Posterior cingulate gyrus (tissue), 11 donors: Measurements from ENCODE around the gene SLC6A1.
"Not testable (repeated sequence)": the region's sequence is repeated elsewhere in the genome, so short reads cannot be mapped to it uniquely, and the experiment has no call there.

Experiments used
- DNase-seq, 10 donors: peaks; one replicate each; pipeline versions ENCODE4 v3.0.0 to v3.0.0-alpha.2; 2020 to 2021; ENCODE audit warnings: mixed read lengths in 3 of 10
- intact Hi-C: fragments of 100-400 bp; cut with DNase I; formaldehyde crosslinking; loops from one replicate; pipeline ENCODE4 v1.15.1; 2023

The SLC6A1 gene

DNA sequence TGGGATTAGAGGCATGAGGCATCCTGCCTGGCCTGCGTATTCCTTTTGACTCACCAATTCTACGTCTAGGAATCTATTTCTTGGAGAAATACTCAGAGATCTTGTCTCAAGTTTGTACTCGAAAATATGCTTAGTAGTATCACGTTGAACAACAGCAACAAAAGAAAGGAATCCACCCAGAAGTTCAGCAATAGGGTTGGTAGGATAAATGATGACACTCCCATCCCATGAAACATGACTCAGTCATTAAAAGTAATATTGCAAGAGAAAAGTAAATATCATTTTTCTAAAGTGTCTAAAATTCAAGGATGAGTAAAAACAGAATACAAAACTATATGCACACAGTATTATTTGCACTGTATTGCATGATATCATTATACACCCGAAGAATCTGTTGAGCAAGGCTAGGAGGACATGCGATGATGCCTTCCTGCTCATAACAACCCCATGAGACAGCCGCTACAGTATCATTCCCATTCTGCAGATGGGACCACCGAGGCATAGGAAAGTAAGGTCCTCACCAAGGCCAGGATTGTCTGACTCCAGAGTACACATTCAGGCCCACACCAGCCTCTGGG lies 61.5 kb downstream of the SLC6A1 start:
- intact Hi-C loops = no loop called here
- DNase-seq = no peak

DNA sequence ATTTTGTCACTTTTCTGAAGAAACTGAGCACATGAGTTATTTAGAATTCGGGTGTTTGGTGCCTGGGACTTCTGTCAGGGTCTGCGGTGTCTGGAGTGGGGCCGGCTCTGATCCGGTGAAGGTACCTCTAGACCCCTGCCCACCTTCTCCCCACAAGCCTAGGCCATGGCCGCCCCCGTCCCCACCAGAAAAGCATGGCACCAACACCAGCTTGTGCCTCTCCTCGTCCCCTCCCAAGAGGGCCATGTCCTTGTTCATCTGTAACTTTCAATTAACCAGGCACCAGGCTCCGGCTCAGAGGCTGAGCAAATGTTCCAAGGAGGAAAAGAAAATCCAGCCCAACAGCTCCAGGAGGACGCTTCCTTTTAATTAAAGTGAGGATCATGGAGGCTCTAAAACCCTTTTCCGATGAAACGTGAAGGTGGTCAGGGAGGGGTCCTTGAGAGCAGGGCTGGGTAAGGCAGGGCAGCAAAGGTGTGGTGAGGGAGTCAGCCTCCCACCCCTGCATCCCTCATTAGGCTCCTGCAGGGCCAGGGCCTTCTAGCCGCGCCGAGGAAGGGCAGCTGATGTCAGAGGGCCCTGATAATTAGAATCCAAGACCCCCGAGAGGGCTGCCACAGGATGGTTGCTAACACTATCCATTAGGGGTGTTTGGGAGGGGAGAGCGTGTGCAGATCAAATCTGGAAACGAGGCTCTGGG lies 62.3 kb downstream of the SLC6A1 start:
- no peak for DNase-seq
- intact Hi-C loops = loop anchor here (5.0 kb wide), 1 partner anchor 33 kb away; no protein-coding TSS in a partner anchor

DNA sequence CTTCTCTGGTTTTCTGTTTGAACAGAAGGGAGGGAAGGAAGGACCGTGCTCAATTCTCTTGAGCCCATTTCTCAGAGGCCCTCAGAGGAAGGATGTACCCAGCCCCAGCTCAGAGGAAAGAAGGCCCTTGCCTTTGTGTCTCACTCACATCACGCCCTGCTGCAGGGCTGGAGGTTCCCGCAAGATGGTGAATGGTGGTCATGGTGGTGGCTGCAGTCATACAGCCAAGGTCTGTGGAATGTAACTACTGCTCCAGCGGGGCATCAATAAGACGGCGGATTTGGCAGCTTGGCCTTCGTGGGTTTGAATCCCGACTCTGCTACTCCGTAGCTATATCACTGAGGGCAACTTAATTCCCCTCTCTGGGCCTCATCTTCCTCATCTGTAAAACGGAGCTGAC lies 62.9 kb downstream of the SLC6A1 start:
- intact Hi-C loops = loop anchor here (5.0 kb wide), 1 partner anchor 33 kb away; no protein-coding TSS in a partner anchor
- DNase-seq = no peak

DNA sequence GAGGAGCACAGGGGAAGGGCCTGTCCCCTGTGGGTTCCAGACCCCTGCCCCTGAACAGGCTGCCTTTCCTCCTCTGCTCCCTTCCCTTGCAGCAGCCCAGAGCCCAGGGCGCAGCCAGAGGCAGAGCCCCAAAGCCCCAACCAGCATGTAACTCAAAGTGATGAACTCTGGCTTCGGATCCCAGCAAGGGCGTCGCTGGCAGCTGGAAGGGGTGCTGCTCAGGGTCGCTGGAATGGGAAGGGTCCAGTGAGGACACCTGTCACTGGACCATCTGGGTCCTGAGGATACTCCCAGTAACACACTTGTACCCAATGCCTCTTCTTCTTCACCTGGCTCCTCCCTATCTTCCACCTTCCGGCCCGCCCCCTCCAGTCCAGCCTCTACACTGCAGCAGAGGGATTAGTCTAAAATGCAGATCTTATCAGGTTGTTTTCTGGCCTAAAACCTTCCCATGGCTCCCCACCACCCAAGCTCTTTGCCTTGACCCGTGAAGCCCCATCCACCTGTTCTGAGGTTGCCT lies 64.0 kb downstream of the SLC6A1 start:
- intact Hi-C loops = loop anchor here (5.0 kb wide), 1 partner anchor 34 kb away; no protein-coding TSS in a partner anchor
- peak in 1 of 10 donors; percentile 56 for DNase-seq

DNA sequence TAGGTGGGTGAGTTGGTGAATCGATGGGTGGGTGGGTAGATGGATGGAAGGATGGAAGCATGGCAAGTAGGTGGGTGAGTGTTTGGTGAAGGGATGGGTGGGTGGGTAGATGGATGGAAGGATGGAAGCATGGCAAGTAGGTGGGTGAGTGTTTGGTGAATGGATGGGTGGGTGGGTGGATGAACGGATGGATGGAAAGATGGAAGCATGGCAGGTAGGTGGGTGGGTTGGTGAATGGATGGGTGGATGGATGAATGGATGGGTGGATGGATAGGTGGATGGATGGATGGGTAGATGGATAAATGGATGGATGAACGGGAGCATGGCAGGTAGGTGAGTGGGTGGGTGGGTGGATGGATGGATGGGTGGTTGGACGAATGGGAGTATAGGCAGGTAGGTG lies 65.1 kb downstream of the SLC6A1 start:
- DNase-seq = no peak
- intact Hi-C loops = loop anchor here (5.0 kb wide), 1 partner anchor 35 kb away; no protein-coding TSS in a partner anchor

DNA sequence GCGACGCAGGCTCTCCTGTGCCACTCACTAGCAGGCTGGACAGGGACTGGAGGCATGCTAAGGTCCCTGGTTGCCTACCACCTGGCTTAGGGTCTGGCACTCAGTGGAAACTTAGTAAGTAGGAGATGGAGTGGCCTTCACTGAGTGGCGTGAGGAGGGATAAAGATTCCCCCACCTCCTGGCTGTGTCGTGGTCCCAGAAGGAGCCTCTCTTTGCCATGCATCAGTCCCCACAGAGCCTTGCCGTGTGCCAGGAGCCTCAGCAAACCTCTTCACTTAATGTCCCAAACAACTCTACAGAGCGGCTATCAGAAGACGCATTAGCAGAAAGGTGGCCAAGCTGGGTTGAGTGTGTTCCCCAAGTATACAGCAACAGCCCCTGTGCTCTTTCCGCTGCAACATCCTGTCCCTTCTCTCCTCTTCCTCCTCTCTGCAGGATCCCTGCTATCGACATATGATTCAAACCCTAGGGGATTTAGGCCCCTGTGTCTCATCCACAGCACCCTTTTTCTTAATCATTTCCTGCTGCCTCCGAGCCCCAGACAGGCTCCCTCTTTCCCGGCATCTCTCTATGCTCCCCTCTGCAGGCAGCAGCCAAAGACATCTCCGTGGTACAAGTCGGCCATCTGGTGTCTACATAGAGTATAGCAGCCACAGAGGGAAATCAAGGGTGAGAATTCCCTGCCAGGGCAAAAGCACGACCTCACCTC lies 66.7 kb downstream of the SLC6A1 start:
- peak; percentile 49 to 94 (median 72) for DNase-seq

DNA sequence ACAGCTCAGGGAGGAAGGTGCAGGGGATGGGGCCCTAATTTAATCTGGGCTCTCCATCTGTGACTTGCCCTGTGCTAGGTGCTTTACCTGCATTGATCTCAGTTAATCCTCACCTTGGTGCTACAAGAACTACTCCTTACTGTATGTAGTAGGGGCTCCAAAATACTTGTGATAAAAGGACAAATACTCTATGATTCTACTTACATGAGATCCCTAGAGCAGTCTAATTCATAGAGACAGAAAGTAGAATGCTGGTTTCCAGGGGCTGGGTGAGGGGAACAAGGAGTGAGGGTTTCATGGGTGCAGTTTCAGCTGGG lies 67.2 kb downstream of the SLC6A1 start:
- intact Hi-C loops = loop anchor here (1.0 to 5.0 kb wide), 4 partner anchors 37 to 301 kb away; no protein-coding TSS in a partner anchor
- DNase-seq = no peak

More for the DNA sequence above, 66.7 kb downstream of the SLC6A1 start:
- intact Hi-C loops = loop anchor here (1.0 to 5.0 kb wide), 3 partner anchors 37 to 301 kb away; no protein-coding TSS in a partner anchor

DNA sequence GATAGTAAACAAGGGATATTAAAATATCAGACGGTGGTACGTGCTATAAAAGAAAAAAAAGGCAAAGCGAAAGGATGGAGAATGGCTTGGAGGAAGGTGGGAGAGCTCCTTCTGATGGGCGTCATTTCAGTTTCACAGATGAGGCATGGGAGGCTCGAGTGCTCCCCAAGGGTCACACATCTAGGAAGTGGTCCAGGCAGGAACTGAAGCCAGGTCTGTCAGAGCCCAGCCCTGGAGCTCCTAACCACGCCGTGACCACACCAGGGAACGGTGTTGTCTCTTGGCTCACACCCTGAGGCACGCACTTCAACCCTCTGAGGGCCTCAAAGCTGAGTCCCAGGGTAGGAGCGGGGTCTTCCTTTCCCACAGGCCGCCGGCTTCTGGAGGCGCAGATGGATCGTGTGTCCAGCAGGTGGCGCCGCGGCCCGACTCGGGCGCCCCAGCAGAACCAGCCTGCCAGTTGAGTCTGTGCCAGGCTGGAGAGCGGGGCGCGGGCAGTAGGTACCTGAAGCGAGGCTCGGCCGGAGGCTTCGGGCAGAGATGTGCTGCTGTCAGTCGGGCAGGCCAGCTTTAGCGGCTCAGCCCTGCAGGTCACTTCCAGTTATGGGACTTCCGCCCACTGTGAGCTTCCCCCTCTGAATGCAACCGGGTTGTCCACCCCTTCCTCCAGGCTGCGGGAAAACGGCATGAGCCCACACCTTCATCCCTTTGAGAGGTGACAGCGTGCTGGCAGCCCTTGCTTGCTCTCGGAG lies 68.1 kb downstream of the SLC6A1 start:
- intact Hi-C loops = loop anchor here (2.0 kb wide), 1 partner anchor 274 kb away; no protein-coding TSS in a partner anchor
- peak; percentile 59 to 96 (median 78) for DNase-seq

DNA sequence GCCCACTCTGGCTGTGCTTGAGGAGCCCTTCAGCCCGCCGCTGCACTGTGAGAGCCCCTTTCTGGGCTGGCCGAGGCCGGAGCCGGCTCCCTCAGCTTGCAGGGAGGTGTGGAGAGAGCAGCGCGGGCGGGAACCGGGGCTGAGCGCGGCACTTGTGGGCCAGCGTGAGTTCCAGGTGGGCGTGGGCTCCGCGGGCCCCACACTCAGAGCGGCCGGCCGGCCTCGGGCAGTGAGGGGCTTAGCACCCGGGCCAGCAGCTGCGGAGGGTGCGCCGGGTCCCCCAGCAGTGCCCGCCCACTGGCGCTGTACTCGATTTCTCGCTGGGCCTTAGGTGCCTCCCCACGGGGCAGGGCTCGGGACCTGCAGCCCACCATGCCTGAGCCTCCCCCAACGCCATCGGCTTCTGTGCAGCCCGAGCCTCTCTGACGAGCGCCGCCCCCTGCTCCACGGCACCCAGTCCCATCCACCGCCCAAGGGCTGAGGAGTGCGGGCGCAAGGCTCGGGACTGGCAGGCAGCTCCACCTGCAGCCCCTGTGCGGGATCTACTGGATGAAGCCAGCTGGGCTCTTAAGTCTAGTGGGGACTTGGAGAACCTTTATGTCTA lies 68.8 kb downstream of the SLC6A1 start:
- DNase-seq = peak in 1 of 10 donors; percentile 69
- intact Hi-C loops = loop anchor here (2.0 kb wide), 1 partner anchor 273 kb away; no protein-coding TSS in a partner anchor

DNA sequence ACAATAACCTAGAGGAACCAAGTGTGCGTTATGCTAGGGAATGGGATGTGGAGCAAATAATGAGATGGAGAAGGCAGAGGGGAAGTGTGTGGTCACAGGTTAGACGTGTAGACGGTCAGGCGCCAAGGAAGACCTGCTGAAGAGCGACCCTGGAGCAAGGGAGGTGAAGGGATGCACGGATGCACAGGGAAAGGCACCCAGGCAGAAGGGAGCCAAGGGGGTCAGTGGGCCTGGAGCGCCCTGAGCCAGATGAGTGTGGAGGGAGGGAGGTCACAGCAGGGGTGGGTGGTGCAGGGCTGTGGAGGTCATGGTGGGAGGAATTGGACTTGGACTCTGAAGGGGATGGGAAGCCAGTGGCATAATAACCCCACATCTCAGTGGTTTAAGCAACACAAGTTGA lies 70.2 kb downstream of the SLC6A1 start:
- no peak for DNase-seq
- intact Hi-C loops = no loop called here

DNA sequence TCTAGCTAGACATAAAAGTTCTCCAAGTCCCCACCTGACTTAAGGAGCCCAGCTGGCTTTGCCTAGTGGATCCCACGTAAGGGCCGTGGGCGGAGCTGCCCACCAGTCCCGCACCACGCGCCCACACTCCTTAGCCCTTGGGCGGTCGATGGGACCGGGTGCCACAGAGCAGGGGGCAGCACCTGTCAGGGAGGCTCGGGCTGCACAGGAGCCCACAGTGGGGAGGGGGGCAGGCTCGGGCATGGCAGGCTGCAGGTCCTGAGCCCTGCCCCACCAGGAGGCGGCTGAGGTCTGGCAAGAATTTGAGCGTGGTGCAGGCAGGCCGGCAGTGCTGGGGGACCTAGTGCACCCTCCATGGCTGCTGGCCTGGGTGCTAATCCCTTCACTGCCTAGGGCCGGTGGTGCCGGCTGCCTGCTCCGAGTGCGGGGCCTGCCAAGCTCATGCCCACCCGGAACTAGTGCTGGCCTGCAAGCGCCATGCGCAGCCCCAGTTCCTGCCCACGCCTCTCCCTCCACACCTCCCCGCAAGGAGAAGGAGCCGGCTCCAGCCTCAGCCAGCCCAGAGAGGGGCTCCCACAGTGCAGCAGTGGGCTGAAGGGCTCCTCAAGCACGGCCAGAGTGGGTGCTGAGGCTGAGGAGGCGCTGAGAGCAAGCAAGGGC lies 78.7 kb downstream of the SLC6A1 start:
- intact Hi-C loops = no loop called here
- DNase-seq = no peak

DNA sequence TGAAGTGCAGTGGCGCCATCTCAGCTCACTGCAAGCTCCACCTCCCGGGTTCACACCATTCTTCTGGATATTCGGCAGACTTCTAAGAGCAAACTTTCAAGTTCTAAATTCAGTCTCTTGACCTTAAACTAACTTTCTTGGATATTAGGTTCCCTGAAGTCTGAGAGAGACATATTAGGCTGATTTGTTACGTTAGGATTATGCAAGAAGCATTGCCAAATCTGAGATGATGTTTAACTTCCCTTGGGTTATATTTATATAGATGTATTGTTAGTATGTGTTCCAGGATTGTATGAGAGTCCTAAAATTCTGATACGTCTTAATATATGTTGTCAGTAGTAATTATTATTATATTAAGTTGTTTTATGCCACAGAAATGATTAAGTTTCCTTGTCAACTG lies 80.1 kb downstream of the SLC6A1 start:
- intact Hi-C loops = no loop called here
- no peak for DNase-seq

DNA sequence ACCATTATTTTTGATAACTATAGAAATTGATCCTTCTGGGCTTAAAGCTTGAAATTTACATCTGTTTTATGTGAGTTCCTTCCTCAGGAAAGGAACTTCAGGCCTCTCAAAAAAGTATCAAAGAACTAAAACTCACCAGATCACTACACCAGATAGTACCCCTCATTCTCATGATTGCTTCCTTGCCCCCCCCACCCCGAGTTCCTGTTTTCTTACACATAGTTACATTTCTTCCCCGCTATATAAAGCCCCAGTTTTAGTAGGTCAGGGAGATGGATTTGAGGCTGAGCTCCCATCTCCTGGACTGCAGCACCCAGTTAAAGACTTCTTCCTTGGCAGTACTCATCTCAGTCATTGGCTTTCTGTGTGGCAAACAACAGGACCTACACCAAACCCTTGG lies 81.5 kb downstream of the SLC6A1 start:
- no peak for DNase-seq
- intact Hi-C loops = no loop called here

DNA sequence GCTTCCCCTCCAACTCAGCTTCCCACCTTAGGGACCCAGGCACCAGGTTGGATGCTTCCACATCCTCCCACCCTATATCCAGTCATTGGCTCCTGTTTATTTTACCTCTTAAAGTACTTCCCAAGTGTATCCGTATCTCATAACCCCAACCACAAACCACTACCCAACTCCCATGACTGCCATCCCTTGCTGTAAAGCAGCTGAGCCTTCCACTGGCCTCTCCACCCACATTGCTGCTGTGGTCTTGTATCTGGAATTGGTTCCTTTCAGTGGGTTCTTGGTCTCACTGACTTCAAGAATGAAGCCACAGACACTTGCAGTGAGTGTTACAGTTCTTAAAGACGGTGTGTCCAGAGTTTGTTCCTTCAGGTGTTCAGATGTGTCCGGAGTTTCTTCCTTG lies 81.9 kb downstream of the SLC6A1 start:
- DNase-seq = no peak
- intact Hi-C loops = no loop called here

DNA sequence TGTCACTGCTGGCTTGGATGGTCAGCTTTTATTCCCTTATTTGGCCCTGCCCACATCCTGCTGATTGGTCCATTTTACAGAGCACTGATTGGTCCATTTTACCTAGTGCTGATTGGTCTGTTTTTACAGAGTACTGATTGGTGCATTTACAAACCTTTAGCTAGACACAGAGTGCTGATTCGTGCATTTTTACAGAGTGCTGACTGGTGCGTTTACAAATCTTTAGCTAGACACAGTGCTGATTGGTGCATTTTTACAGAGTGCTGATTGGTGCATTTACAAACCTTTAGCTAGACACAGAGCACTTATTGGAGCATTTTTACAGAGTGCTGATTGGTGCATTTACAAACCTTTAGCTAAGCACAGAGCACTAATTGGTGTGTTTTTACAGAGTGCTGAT lies 82.6 kb downstream of the SLC6A1 start:
- DNase-seq, intact Hi-C loops: not testable (repeated sequence)

DNA sequence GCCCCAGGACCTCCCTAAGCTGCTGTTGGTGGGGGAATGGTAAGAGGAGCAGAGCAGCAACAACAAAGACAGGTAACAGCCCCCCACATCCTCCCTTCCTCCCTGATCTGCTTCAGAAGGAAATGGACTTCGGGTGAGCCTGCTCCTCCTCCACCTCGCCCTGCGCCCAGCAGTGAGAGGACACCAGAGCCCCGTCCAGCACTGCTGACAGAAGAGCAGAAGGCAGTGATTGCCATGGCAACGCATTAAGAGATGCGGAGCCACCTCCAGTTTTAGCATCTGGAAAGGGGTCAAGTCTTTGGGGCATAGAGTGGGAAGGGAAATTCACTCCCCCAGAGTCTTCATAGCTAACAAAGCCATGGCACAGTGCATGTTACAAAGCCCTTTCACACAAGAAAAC lies 84.2 kb downstream of the SLC6A1 start:
- intact Hi-C loops = no loop called here
- no peak for DNase-seq

DNA sequence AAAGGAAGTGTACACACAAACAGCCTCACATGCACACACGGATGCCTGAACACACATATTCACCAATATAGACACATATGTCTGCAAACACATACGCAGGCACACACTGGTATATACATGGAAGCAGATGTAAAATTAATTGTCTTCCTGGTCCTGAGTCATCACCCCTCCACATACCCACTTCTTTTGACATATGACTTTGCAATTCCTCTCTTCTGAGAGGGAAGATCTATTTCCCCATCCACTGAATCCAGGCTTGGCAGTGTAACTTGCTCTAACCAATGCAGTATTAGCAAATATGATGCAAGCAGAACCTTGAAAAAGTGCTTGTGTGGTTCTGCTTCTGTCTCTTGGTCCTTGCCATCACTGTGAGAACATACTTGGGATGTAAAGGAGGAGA lies 84.9 kb downstream of the SLC6A1 start:
- DNase-seq = no peak
- intact Hi-C loops = no loop called here

DNA sequence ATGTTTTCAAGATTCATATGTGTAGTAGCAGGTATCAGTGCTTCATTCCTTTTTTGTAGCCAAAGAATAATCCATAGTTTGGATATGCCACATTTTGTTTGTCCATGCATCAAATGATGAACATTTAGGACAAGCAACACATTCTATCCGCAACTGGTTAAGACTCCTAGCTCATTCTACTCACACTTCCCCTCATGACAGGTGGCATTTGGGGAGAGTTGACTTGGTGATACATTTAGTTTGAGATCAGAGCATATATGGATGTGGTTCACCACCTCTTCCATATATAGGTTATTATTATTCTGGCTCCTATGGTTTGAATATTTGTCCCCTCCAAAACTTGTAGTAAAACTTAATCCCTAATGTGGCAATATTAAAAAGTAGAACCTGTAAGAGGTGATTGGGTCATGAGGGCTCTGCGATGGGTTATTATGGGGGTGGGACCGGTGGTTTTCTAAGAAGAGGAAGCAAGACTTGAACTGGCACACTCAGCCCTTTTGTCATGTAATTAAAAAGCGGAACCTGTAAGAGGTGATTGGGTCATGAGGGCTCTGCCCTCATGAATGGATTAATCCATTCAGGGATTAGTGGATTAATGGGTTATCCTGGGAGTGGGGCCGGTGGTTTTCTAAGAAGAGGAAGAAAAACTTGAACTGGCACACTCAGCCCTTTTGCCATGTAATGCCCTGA lies 86.4 kb downstream of the SLC6A1 start:
- no peak for DNase-seq
- intact Hi-C loops = no loop called here

DNA sequence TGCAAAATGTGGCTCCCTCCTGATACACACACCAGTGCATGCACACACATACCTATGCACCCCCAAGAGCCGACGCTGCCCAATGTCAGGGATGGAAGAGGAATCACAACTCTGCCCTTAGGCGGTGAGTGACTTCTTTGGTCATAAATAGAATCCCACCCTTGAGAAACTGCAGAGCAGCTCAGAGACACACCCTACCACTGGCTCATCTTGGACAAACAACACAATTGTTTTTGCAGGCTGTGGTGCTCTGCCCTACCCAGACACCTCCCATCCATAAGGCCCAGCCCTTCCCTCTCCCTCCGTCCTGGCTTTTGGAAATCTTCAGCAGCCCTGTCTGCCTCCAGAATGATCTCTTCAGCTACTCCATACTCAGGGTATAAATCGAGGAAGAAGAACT lies 87.9 kb downstream of the SLC6A1 start:
- intact Hi-C loops = no loop called here
- DNase-seq = no peak
